ENCODE data around the gene RUNX2.

The RUNX2 gene

GRCh38 chr6:45590696-45591184 is 262.6 kb downstream of the RUNX2 start:
- no peak overlapping the region for H3K4me2 ChIP-seq
- TF ChIP-seq Cebpa-rat (IDR thresholded peaks at IDR 0.05): no peak
- no peak overlapping the region for H3K4me3 ChIP-seq
- no peak overlapping the region for H3K27ac ChIP-seq
- no peaks in the 10 kb centered on the region for H3K27me3 ChIP-seq
- no peaks in the 10 kb centered on the region for H3K9me3 ChIP-seq (replicated peaks in 1 of 11)
- peaks cover 0 to 7% (median 0%) of the 10 kb centered on the region in 10 experiments; a peak in 3 of 20 replicates for H3K4me1 ChIP-seq
- no peaks in the 10 kb centered on the region for H3K36me3 ChIP-seq
- H3K9ac ChIP-seq: no peak overlapping the region
- no peaks in the 10 kb centered on the region for H4K20me1 ChIP-seq

GRCh38 chr6:45591306-45591705 is 263.2 kb downstream of the RUNX2 start:
- no peak for TF ChIP-seq Cebpa-rat (IDR thresholded peaks at IDR 0.05)
- no peaks in the 10 kb centered on the region for H3K9me3 ChIP-seq (replicated peaks in 1 of 11)
- H3K4me2 ChIP-seq: no peak overlapping the region
- H3K4me3 ChIP-seq: no peak overlapping the region
- no peaks in the 10 kb centered on the region for H3K36me3 ChIP-seq
- no peak overlapping the region for H3K9ac ChIP-seq
- H4K20me1 ChIP-seq: no peaks in the 10 kb centered on the region
- H3K27me3 ChIP-seq: no peaks in the 10 kb centered on the region
- no peak overlapping the region for H3K27ac ChIP-seq
- peaks cover 0 to 5% (median 0%) of the 10 kb centered on the region in 10 experiments; a peak in 3 of 20 replicates for H3K4me1 ChIP-seq

GRCh38 chr6:45591890-45592289 is 263.8 kb downstream of the RUNX2 start:
- Histone ChIP-seq H3K36me3 (no peaks in the 10 kb centered on the region), H3K4me2 (no peak overlapping the region), H3K4me1 (no peaks in the 10 kb centered on the region), H3K9ac (no peak overlapping the region), H3K4me3 (no peak overlapping the region), H3K9me3 (replicated peaks in 1 of 11) (no peaks in the 10 kb centered on the region), H3K27me3 (no peaks in the 10 kb centered on the region), H3K27ac (no peak overlapping the region), H4K20me1 (no peaks in the 10 kb centered on the region)
- TF ChIP-seq Cebpa-rat (IDR thresholded peaks at IDR 0.05): no peak

GRCh38 chr6:45592991-45593390 is 264.9 kb downstream of the RUNX2 start:
- H3K4me2 ChIP-seq: no peak overlapping the region
- no peak overlapping the region for H3K9ac ChIP-seq
- no peak overlapping the region for H3K27ac ChIP-seq
- 0 out of 22 replicates have a peak, but pooled peaks cover 0 to 3% (median 0%) of the 10 kb centered on the region in 11 experiments for H3K9me3 ChIP-seq (replicated peaks in 1 of 11)
- no peak overlapping the region for H3K4me3 ChIP-seq
- TF ChIP-seq Cebpa-rat (IDR thresholded peaks at IDR 0.05): no peak
- H3K4me1 ChIP-seq: no peaks in the 10 kb centered on the region
- H3K36me3 ChIP-seq: no peaks in the 10 kb centered on the region
- H3K27me3 ChIP-seq: no peaks in the 10 kb centered on the region
- H4K20me1 ChIP-seq: no peaks in the 10 kb centered on the region

- no peak overlapping the region for H3K4me3 ChIP-seq
- H3K36me3 ChIP-seq: no peaks in the 10 kb centered on the region
Observed at GRCh38 chr6:45595010-45595851, 267.1 kb downstream of the RUNX2 start.

GRCh38 chr6:45597424-45597823 is 269.3 kb downstream of the RUNX2 start:
- Histone ChIP-seq H4K20me1 (no peaks in the 10 kb centered on the region), H3K27me3 (no peaks in the 10 kb centered on the region), H3K4me1 (no peaks in the 10 kb centered on the region), H3K27ac (no peak overlapping the region), H3K9me3 (replicated peaks in 1 of 11) (peaks cover 12 to 22% (median 17%) of the 10 kb centered on the region in 11 experiments; a peak in 21 of 22 replicates), H3K36me3 (no peaks in the 10 kb centered on the region), H3K9ac (no peak overlapping the region), H3K4me2 (no peak overlapping the region), H3K4me3 (no peak overlapping the region)
- TF ChIP-seq Cebpa-rat (IDR thresholded peaks at IDR 0.05): no peak

More at GRCh38 chr6:45595010-45595851, 267.1 kb downstream of the RUNX2 start:
- Histone ChIP-seq H3K27me3 (no peaks in the 10 kb centered on the region), H3K9ac (no peak overlapping the region), H4K20me1 (no peaks in the 10 kb centered on the region), H3K27ac (no peak overlapping the region), H3K4me2 (no peak overlapping the region), H3K4me1 (no peaks in the 10 kb centered on the region), H3K9me3 (replicated peaks in 1 of 11) (peaks cover 9 to 14% (median 10%) of the 10 kb centered on the region in 11 experiments; a peak in 21 of 22 replicates)
- no peak for TF ChIP-seq Cebpa-rat (IDR thresholded peaks at IDR 0.05)

- Histone ChIP-seq H3K9ac (no peak overlapping the region), H3K9me3 (replicated peaks in 1 of 11) (peaks cover 18 to 30% (median 24%) of the 10 kb centered on the region in 11 experiments), H3K4me2 (no peak overlapping the region), H3K4me1 (no peaks in the 10 kb centered on the region), H3K27me3 (no peaks in the 10 kb centered on the region), H4K20me1 (no peaks in the 10 kb centered on the region), H3K36me3 (no peaks in the 10 kb centered on the region), H3K27ac (no peak overlapping the region), H3K4me3 (no peak overlapping the region)
- TF ChIP-seq Cebpa-rat (IDR thresholded peaks at IDR 0.05): no peak
Observed at GRCh38 chr6:45599053-45599452, 270.9 kb downstream of the RUNX2 start.

- Histone ChIP-seq H4K20me1 (no peaks in the 10 kb centered on the region), H3K9ac (no peak overlapping the region), H3K27me3 (no peaks in the 10 kb centered on the region), H3K4me1 (peaks cover 7 to 43% (median 36%) of the 10 kb centered on the region in 10 experiments; a peak in 18 of 20 replicates), H3K27ac (no peak overlapping the region), H3K4me3 (no peak overlapping the region), H3K9me3 (replicated peaks in 1 of 11) (peaks cover 6 to 26% (median 16%) of the 10 kb centered on the region in 11 experiments; a peak in 20 of 22 replicates), H3K36me3 (no peaks in the 10 kb centered on the region), H3K4me2 (no peak overlapping the region)
- TF ChIP-seq Cebpa-rat (IDR thresholded peaks at IDR 0.05): no peak
Observed at GRCh38 chr6:45605971-45606370, 277.8 kb downstream of the RUNX2 start.

- H3K4me2 ChIP-seq: peak overlapping the region in 6 of 11 experiments; percentile 65 to 82 (median 76); a peak in 7 of 22 replicates
- TF ChIP-seq Cebpa-rat (IDR thresholded peaks at IDR 0.05): no peak
- H3K9ac ChIP-seq: peak overlapping the region in 1 of 11 experiments; percentile 25; a peak in 1 of 22 replicates
- no peaks in the 10 kb centered on the region for H3K36me3 ChIP-seq
- peak overlapping the region in 4 of 11 experiments; percentile 33 to 80 (median 64); a peak in 5 of 22 replicates for H3K27ac ChIP-seq
- H4K20me1 ChIP-seq: no peaks in the 10 kb centered on the region
- peaks cover 6 to 26% (median 16%) of the 10 kb centered on the region in 11 experiments; a peak in 20 of 22 replicates for H3K9me3 ChIP-seq (replicated peaks in 1 of 11)
- H3K4me1 ChIP-seq: peaks cover 7 to 47% (median 38%) of the 10 kb centered on the region in 10 experiments; a peak in 18 of 20 replicates
- no peak overlapping the region for H3K4me3 ChIP-seq
- no peaks in the 10 kb centered on the region for H3K27me3 ChIP-seq
Observed at GRCh38 chr6:45606831-45607400, 278.8 kb downstream of the RUNX2 start.

All from BLaER1 treated with 17β-estradiol and CSF1 and Interleukin-3, amounts not matched to agents 10 nM and 100 nM (cell line).